ENCODE data around the gene ZG16. TPM values are rescaled to one million over a fixed set of nuclear protein-coding genes. Genes with fewer than 3 reads are reported as not detected.

Gene ZG16
- total and polyA plus RNA-seq, 5 experiments from 2014 or later = not detected

- POLR2A ChIA-PET = interaction anchor here (0.6 to 11.2 kb wide), 11 partner anchors 7 to 253 kb away, joined by 3 to 204 read pairs (median 5); partner anchors contain the start of genes ALDOA, CDIPT, KIF22 and MVP
- Mint-ChIP-seq H3K4me1 (peaks cover 33 to 91% (median 67%) of the 10 kb centered on the region in 4 donors), H3K27ac (peak within 1 kb of the TSS; percentile 83 to 98 (median 93)), H3K27me3 (peaks cover 0 to 1% (median 0%) of the 10 kb centered on the region in 5 donors), H3K36me3 (peaks cover 0 to 19% (median 4%) of the 10 kb centered on the region in 3 donors), H3K9me3 (no peaks in the 10 kb centered on the region), H3K4me3 (peak within 1 kb of the TSS; percentile 80 to 95 (median 88))
- DNase-seq (peak in 7 of 10 donors; percentile 33 to 77 (median 35)), ATAC-seq (no peak)
Observed at GRCh38 chr16:29811896-29812665, 34.0 kb downstream of the ZG16 start, which contains the start of gene PRRT2. TSS of gene PRRT2 (plus strand) at chr16:29812193. CDS start at chr16:29813055, 862 bp downstream.

GRCh38 chr16:29812754-29813643 is 34.9 kb downstream of the ZG16 start:
- no peak for DNase-seq
- H3K36me3 Mint-ChIP-seq = peaks cover 0 to 19% (median 3%) of the 10 kb centered on the region in 3 donors
- H3K27me3 Mint-ChIP-seq = peaks cover 0 to 1% (median 0%) of the 10 kb centered on the region in 5 donors
- peak overlapping the region in 7 of 10 donors; percentile 12 to 77 (median 62) for H3K27ac Mint-ChIP-seq
- peak overlapping the region; percentile 72 to 95 (median 87) for H3K4me3 Mint-ChIP-seq
- H3K4me1 Mint-ChIP-seq = peaks cover 32 to 90% (median 69%) of the 10 kb centered on the region in 4 donors
- ATAC-seq = no peak
- POLR2A ChIA-PET = interaction anchor here (0.5 to 8.4 kb wide), 9 partner anchors 6 to 295 kb away, joined by 3 to 204 read pairs (median 14); partner anchors contain the start of genes ALDOA, KIF22, MVP and PAGR1
- no peaks in the 10 kb centered on the region for H3K9me3 Mint-ChIP-seq

- no peak for ATAC-seq
- Mint-ChIP-seq H3K4me1 (peaks cover 37 to 90% (median 69%) of the 10 kb centered on the region in 4 donors), H3K27ac (peak overlapping the region in 9 of 10 donors; percentile 24 to 98 (median 61)), H3K4me3 (peak overlapping the region; percentile 24 to 94 (median 54)), H3K27me3 (peaks cover 0 to 1% (median 0%) of the 10 kb centered on the region in 5 donors), H3K36me3 (peaks cover 0 to 19% (median 3%) of the 10 kb centered on the region in 3 donors), H3K9me3 (no peaks in the 10 kb centered on the region)
- POLR2A ChIA-PET = interaction anchor here (0.5 to 9.6 kb wide), 10 partner anchors 4 to 251 kb away, joined by 3 to 204 read pairs (median 14); partner anchors contain the start of genes ALDOA, KIF22, MAZ and MVP
- DNase-seq = peak in 1 of 10 donors; percentile 64
Observed at GRCh38 chr16:29813644-29814562, 35.8 kb downstream of the ZG16 start.

- Mint-ChIP-seq H3K4me1 (peaks cover 41 to 93% (median 72%) of the 10 kb centered on the region in 4 donors), H3K27me3 (peaks cover 0 to 1% (median 0%) of the 10 kb centered on the region in 5 donors), H3K27ac (peak overlapping the region; percentile 82 to 100 (median 94)), H3K9me3 (no peaks in the 10 kb centered on the region), H3K36me3 (peaks cover 0 to 24% (median 3%) of the 10 kb centered on the region in 3 donors), H3K4me3 (peak overlapping the region; percentile 93 to 100 (median 96))
- ATAC-seq (no peak), DNase-seq (peak in 1 of 10 donors; percentile 52)
- POLR2A ChIA-PET = interaction anchor here (1.1 to 9.6 kb wide), 6 partner anchors 5 to 28 kb away, joined by 3 to 204 read pairs (median 24); partner anchors contain the start of genes KIF22, MAZ and PRRT2
Observed at GRCh38 chr16:29814592-29814991, 36.5 kb downstream of the ZG16 start.

GRCh38 chr16:29815032-29815721 is 37.1 kb downstream of the ZG16 start:
- Mint-ChIP-seq H3K27me3 (peaks cover 0 to 1% (median 0%) of the 10 kb centered on the region in 5 donors), H3K4me1 (peaks cover 43 to 93% (median 72%) of the 10 kb centered on the region in 4 donors), H3K4me3 (peak overlapping the region; percentile 93 to 100 (median 96)), H3K27ac (peak overlapping the region; percentile 93 to 100 (median 98)), H3K36me3 (peaks cover 0 to 20% (median 3%) of the 10 kb centered on the region in 3 donors), H3K9me3 (no peaks in the 10 kb centered on the region)
- POLR2A ChIA-PET = interaction anchor here (0.7 to 9.6 kb wide), 25 partner anchors 6 to 815 kb away, joined by 3 to 204 read pairs (median 7); partner anchors contain the start of genes C16orf54, CDIPT, KCTD13 and KIF22
- peak in 2 of 10 donors; percentile 54 to 60 for DNase-seq
- peak; percentile 5 to 20 for ATAC-seq

- POLR2A ChIA-PET = interaction anchor here (0.6 to 9.6 kb wide), 24 partner anchors 6 to 816 kb away, joined by 3 to 204 read pairs (median 7); partner anchors contain the start of genes C16orf54, CDIPT, KCTD13 and KIF22
- DNase-seq (peak; percentile 91 to 100 (median 99)), ATAC-seq (peak; percentile 71 to 80)
- Mint-ChIP-seq H3K9me3 (no peaks in the 10 kb centered on the region), H3K4me3 (peak within 1 kb of the TSS; percentile 93 to 100 (median 96)), H3K4me1 (peaks cover 44 to 93% (median 70%) of the 10 kb centered on the region in 4 donors), H3K27me3 (peaks cover 0 to 1% (median 0%) of the 10 kb centered on the region in 5 donors), H3K36me3 (peaks cover 0 to 23% (median 3%) of the 10 kb centered on the region in 3 donors), H3K27ac (peak within 1 kb of the TSS; percentile 93 to 100 (median 98))
Observed at GRCh38 chr16:29815793-29816693, 38.0 kb downstream of the ZG16 start, which contains the start of gene PAGR1. TSS of gene PAGR1 (plus strand) at chr16:29816152. CDS start at chr16:29816526, 374 bp downstream.

- peaks cover 40 to 93% (median 69%) of the 10 kb centered on the region in 4 donors for H3K4me1 Mint-ChIP-seq
- H3K36me3 Mint-ChIP-seq = peaks cover 0 to 23% (median 3%) of the 10 kb centered on the region in 3 donors
- POLR2A ChIA-PET = interaction anchor here (0.6 to 9.6 kb wide), 19 partner anchors 7 to 632 kb away, joined by 3 to 204 read pairs (median 8); partner anchors contain the start of genes C16orf54, CDIPT, KCTD13 and KIF22
- ATAC-seq (peak; percentile 13 to 24), DNase-seq (peak in 9 of 10 donors; percentile 27 to 70 (median 46))
- no peaks in the 10 kb centered on the region for H3K9me3 Mint-ChIP-seq
- peaks cover 0 to 1% (median 0%) of the 10 kb centered on the region in 5 donors for H3K27me3 Mint-ChIP-seq
- H3K4me3 Mint-ChIP-seq = peak overlapping the region; percentile 93 to 100 (median 96)
- H3K27ac Mint-ChIP-seq = peak overlapping the region; percentile 90 to 100 (median 98)
Observed at GRCh38 chr16:29816694-29817441, 38.8 kb downstream of the ZG16 start.

- peak overlapping the region; percentile 59 to 99 (median 84) for H3K4me3 Mint-ChIP-seq
- peaks cover 0 to 28% (median 3%) of the 10 kb centered on the region in 3 donors for H3K36me3 Mint-ChIP-seq
- H3K27ac Mint-ChIP-seq = peak overlapping the region; percentile 60 to 97 (median 90)
- H3K27me3 Mint-ChIP-seq = peaks cover 0 to 1% (median 0%) of the 10 kb centered on the region in 5 donors
- peaks cover 40 to 91% (median 71%) of the 10 kb centered on the region in 4 donors for H3K4me1 Mint-ChIP-seq
- POLR2A ChIA-PET = interaction anchor here (1.0 to 9.6 kb wide), 10 partner anchors 8 to 117 kb away, joined by 3 to 204 read pairs (median 34); partner anchors contain the start of genes C16orf54, KIF22, MAZ and PRRT2
- ATAC-seq (no peak), DNase-seq (no peak)
- H3K9me3 Mint-ChIP-seq = no peaks in the 10 kb centered on the region
Observed at GRCh38 chr16:29818082-29818481, 40.0 kb downstream of the ZG16 start.
